ENCODE data around the gene LUZP4. TPM values are rescaled to one million over a fixed set of nuclear protein-coding genes. Genes with fewer than 3 reads are reported as not detected.

The LUZP4 gene
- total RNA-seq, 1 donor from 2014 or later: not detected

- no peak for DNase-seq (ENCODE audit: low read depth)
- Histone ChIP-seq H3K4me3 (ENCODE audit: low read depth, low read length) (no peak overlapping the region), H3K27me3 (ENCODE audit: control insufficient read depth, insufficient read depth, low read length) (no peaks in the 10 kb centered on the region), H3K36me3 (ENCODE audit: control insufficient read depth, insufficient read depth, low read length) (no peaks in the 10 kb centered on the region)
- TF ChIP-seq, protein P1, sequence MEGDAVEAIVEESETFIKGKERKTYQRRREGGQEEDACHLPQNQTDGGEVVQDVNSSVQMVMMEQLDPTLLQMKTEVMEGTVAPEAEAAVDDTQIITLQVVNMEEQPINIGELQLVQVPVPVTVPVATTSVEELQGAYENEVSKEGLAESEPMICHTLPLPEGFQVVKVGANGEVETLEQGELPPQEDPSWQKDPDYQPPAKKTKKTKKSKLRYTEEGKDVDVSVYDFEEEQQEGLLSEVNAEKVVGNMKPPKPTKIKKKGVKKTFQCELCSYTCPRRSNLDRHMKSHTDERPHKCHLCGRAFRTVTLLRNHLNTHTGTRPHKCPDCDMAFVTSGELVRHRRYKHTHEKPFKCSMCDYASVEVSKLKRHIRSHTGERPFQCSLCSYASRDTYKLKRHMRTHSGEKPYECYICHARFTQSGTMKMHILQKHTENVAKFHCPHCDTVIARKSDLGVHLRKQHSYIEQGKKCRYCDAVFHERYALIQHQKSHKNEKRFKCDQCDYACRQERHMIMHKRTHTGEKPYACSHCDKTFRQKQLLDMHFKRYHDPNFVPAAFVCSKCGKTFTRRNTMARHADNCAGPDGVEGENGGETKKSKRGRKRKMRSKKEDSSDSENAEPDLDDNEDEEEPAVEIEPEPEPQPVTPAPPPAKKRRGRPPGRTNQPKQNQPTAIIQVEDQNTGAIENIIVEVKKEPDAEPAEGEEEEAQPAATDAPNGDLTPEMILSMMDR (IDR thresholded peaks at IDR 0.05; ENCODE audit: insufficient read depth, low read length, poor library complexity, severe bottlenecking): no peak
These were observed 61.3 kb downstream of the LUZP4 start for GRCh38 chrX:115350711-115351381.

DNA sequence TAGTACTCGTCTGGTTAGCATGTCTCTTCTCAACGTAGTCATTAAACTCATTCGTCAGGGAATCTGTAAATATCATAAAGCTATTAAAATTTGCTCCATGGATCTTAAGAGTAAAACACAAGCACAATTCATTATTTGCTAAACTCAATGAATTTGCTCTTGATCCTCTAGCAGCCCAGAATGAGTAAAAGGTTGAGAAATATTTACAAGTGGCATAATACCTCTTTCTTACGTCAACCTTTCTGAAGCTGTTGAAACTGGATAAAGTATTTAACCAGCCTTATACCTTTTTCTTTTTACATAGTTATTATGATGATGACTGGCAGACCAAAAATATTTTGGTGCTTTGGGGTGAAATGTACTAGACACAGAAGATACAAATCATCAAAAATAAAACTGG is 66.9 kb downstream of the LUZP4 start:
- H3K36me3 ChIP-seq (ENCODE audit: control insufficient read depth, insufficient read depth, low read length): no peaks in the 10 kb centered on the region
- TF ChIP-seq, protein P1 (IDR thresholded peaks at IDR 0.05; ENCODE audit: insufficient read depth, low read length, poor library complexity, severe bottlenecking): no peak
- H3K4me3 ChIP-seq (ENCODE audit: low read depth, low read length): no peak overlapping the region
- no peak for DNase-seq (ENCODE audit: low read depth)
- no peaks in the 10 kb centered on the region for H3K27me3 ChIP-seq (ENCODE audit: control insufficient read depth, insufficient read depth, low read length)

Other genes with a start within 250 kb of the LUZP4 start
- not detected in 2 replicates for gene RBMXL3, start 100.3 kb upstream of the LUZP4 start, total RNA-seq
- 3.7 and 5.1 TPM in 2 replicates for gene LRCH2, start 55.6 kb upstream of the LUZP4 start, total RNA-seq

Measured in kidney epithelial cell (primary cell).